HG03060 (cell line): Measurements from ENCODE around the gene FXYD1.
"Not testable (repeated sequence)": the region's sequence is repeated elsewhere in the genome, so short reads cannot be mapped to it uniquely, and the experiment has no call there.

Experiments
- ATAC-seq: cut with Tn5 transposase; IDR thresholded peaks from one replicate; pipeline ENCODE4 v1.9.1; 2021; ENCODE audit warnings: low read depth, moderate number of reproducible peaks; ENCODE audit not compliant: unreplicated experiment

FXYD1 gene

GRCh38 chr19:35140962-35141836, 2.6 kb downstream of the FXYD1 start:
- no peak for ATAC-seq

GRCh38 chr19:35141837-35142605, 3.4 kb downstream of the FXYD1 start:
- ATAC-seq: no peak

DNA sequence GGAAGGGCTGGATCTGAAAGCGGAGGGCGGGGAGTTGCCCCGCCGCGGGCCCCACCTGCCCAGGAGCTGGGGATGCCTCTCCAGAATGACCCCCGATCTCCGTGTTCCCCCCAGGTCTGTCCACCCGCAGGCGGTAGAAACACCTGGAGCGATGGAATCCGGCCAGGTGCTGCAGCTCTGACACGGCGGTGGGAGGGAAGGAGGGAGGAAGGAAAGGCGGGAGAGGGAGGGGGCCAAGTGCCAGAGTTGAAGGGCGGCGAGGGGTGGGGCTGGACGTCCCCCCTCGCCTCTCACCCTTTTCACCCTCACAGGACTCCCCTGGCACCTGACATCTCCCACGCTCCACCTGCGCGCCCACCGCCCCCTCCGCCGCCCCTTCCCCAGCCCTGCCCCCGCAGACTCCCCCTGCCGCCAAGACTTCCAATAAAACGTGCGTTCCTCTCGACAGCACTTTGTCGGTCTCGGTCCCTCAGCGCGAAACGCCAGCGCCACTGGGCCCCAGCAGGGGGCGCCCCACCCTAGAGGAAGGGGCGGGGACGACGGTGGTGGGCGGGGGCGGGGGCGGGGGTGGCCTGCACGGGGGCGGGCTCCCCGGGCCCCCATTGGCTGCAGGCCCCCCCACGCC, 4.1 kb downstream of the FXYD1 start:
- ATAC-seq: no peak

DNA sequence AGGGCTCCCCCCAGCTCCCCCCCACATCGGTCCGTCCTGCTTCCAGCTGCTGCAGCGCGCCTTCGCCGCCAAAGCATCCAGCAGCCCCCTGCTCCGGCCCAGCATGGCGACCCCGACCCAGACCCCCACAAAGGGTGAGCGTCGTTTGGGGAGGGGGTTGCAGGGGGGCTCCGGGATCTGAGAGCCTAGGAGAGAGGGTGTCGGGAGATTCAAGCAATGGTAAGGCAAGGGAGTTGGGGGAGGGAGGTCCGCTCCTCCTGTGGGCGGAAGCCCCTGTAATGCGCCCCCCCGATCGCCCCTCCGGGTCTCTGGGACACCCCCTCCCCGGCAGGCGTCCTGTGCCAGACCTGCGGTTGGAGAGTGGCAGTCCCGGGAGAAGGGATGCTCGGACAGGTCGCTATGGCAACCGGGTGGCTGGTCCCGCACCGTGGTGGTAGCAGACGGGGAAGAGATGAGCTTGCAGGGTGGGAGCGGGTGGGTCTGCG, 4.6 kb downstream of the FXYD1 start, which contains the start of gene FXYD7:
Gene FXYD7 (plus strand): TSS at position 25 of the 485 bp plus-strand sequence. CDS start 79 bp downstream, at position 104.
- no peak for ATAC-seq

DNA sequence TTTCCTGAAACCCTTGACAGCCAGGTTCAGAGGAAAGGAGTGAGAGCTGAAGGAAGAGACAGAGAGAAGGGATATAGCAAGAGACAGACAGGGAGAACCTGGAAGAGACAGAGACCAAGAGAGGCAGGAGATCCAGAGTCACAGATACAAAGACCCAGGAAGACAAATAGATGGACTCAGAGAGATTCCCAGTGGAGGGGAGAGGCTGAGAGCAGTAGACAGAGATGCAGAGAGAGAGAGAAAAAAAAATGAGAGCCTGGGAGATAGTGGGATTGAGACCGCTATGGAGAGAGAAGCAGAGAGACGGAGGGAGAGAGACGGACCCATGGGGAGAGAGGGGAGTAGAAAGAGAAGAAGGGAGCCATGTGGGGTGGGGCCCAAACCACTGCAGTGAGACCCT, 5.2 kb downstream of the FXYD1 start:
- no peak for ATAC-seq

DNA sequence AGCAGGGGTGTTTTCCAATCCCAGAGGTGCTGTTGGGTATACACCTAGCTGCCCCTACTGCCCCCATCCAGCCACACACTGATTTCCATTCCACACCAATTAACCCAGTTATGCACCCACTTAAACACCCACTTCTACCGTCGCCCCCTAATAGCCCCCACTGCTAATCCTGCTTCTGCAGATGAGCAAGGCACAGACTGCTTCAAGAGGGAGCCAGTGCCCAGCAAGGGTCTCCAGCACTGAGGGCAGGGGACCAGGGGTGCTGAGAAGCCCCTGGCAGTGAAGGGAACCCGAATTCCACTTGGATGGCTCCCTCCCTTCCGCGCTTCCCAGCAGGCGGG, 5.6 kb downstream of the FXYD1 start:
- no peak for ATAC-seq

DNA sequence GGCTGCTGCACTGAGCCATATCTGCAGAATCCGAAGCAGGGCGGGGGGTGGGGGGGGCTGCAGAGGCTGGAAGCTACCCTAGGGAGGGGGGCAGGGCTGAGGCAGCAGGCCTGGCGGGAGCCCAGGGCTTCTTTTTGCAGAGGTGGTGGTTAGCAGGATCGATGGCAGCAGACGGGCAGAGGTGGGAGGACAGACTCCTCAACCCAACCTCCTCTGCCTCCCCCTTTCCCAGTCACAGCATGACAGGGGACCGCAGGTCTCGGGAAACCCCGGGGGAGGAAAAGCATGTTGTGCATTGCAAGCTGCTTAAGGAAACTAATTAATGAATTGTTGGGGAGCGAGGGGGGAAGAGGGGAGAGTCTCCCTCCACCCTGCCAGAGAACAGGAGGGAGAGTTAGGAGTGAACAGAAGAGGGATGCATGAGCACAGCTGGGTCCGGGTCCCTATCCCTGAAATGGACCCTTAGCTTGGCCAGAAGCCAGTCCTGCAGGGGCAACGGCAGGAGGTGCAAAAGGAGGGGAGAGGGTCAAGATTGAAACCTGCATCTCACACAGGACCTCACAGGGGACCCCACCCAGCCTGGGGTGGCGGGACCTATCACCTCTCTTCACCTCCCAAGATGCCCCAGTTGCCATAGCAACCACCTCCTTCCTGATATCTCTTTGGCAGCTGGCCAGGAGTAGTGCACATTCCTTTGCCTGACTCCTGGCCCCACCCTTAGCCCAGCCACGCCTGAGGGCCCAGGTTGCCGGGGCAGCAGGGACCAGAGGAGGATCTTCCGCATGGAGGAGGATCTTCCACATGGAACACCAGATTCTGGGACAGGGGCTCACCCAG, 6.2 kb downstream of the FXYD1 start:
- no peak for ATAC-seq

- ATAC-seq: no peak
These were observed 8.3 kb downstream of the FXYD1 start for GRCh38 chr19:35146746-35147459.

- no peak for ATAC-seq
These were observed 10.8 kb downstream of the FXYD1 start for GRCh38 chr19:35149463-35149862.

GRCh38 chr19:35150445-35150844, 11.8 kb downstream of the FXYD1 start:
- ATAC-seq: no peak

GRCh38 chr19:35151273-35152065, 12.8 kb downstream of the FXYD1 start:
- ATAC-seq: no peak

GRCh38 chr19:35153129-35153522, 14.5 kb downstream of the FXYD1 start:
- ATAC-seq: not testable (repeated sequence)

DNA sequence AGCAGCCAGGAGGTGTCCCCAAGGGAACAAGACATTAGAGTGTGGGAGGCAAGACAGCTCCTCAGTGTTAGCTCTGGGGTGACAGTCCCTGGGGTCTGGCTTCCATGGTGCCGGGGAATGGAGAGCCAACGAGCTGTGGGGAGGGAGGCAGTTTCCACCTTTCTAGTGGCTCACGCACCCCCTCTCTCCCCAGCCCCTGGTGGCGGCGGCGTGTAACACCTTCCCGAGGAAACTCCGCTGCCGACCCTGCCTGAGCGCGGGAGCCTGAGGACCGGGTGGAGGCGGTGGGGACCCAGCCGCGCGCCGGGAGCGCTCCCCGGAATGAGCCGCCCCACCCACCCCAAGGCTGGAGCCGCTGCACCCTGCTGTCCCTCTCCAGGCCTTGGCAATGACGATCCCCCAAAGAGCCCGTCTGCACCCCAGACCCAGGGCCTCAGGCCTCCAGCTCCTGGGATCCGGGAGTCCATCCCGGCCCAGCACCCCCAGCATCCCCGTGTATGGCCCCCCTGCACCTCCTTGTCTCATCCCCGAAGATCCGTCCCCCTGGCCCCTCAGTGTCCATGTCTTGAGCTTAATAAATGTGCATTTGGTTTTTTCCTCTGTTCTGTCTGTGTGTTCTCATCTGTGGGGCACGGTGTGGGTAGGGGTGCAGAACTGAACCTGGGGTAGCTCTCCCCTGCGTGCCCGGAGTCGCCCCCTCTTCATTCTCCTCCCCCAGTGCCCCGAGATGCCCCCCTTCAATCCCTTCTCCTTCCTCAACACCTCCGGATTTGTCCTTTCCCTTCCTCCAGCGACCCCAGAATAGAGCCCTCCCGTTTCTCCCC, 15.3 kb downstream of the FXYD1 start:
- ATAC-seq: no peak

GRCh38 chr19:35154525-35155406, 16.1 kb downstream of the FXYD1 start, which contains the start of gene FXYD5:
Gene FXYD5 (plus strand): TSS chr19:35154735. CDS start chr19:35155551, 816 bp downstream.
- no peak for ATAC-seq

GRCh38 chr19:35155441-35155840, 16.8 kb downstream of the FXYD1 start:
- no peak for ATAC-seq

DNA sequence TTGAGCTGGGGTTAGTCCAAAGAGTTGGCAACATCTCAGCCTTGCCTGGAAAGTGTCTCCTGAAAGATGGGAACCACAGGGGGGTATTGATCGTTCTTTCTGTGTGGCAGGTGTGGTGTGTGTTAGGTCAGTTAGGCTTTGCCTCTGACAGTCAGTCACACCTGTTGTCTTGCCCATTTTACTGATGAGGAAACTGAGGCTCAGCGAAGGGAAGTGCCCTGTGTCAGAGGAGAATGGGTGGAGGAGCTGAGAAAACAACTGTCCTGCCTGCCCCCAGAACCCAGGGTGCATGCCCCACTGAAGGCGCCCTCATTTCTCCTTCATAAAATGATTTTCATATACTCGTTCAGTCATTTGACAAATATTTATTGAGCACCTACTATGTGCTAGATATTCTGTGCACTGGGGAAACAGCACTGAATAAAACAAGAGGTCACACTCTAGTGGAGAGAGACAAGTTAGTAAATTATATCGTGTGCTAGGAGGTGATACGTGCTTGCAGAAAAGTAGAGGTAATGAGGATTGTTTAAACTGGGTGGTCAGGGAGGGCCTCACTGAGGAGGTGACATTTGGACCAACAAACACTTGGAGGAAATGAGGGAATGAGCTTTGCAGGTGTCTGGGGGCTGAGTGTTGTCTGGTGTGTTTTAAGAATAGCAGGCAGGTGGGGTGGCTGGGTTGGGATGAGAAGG, 17.5 kb downstream of the FXYD1 start:
- no peak for ATAC-seq
